Activated CD4-positive, alpha-beta T cell treated with anti-CD3 and anti-CD28 coated beads, Interleukin-2, amount 50 U/mL, for 24 hours (primary cell): ENCODE measurements around the gene PPP1R9B.

Experiments used
- DNase-seq, 2 donors: peaks; one replicate each; pipeline ENCODE4 v3.0.0-alpha.2; 2020; ENCODE audit warnings: low read depth in 1 of 2, low spot score in 1 of 2

The PPP1R9B gene

GRCh38 chr17:50157891-50158290, 7.4 kb upstream of the PPP1R9B start:
- DNase-seq, result no peak

DNA sequence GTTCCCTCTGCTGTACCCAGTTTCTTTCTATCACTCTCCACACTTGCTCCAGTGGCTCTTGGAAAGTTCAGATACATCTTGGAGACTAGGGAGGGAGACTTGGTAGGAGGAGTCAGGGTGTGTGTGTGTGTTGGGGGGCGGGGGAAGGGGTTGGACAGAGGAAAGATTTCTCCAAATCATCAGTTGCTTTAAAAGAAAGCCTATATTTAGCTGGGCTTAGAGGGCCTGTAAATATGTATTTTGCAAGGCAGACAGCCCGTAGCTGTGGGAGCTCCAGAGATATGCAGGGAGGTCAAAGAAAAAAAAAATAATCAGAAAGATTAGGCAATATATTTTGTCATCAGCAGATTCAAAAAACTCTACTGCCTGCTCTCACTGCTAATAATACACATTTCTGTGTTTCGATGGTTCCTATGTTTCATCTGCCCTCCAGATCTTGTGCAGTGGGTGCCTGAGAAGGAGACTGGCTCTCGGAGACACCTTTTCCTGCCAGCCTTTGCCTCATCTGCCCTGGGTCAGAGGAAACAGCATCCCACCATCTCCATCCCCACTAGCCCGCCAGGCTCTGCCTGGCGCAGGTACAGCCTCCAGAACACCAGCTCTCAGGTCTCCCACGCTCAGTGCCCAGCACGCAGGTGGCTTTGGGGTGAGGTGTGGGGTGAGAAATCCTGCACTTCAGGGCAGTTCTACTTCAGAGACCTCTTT, 4.8 kb upstream of the PPP1R9B start:
- no peak for DNase-seq

GRCh38 chr17:50154604-50155003, 4.1 kb upstream of the PPP1R9B start:
- DNase-seq, result no peak

DNA sequence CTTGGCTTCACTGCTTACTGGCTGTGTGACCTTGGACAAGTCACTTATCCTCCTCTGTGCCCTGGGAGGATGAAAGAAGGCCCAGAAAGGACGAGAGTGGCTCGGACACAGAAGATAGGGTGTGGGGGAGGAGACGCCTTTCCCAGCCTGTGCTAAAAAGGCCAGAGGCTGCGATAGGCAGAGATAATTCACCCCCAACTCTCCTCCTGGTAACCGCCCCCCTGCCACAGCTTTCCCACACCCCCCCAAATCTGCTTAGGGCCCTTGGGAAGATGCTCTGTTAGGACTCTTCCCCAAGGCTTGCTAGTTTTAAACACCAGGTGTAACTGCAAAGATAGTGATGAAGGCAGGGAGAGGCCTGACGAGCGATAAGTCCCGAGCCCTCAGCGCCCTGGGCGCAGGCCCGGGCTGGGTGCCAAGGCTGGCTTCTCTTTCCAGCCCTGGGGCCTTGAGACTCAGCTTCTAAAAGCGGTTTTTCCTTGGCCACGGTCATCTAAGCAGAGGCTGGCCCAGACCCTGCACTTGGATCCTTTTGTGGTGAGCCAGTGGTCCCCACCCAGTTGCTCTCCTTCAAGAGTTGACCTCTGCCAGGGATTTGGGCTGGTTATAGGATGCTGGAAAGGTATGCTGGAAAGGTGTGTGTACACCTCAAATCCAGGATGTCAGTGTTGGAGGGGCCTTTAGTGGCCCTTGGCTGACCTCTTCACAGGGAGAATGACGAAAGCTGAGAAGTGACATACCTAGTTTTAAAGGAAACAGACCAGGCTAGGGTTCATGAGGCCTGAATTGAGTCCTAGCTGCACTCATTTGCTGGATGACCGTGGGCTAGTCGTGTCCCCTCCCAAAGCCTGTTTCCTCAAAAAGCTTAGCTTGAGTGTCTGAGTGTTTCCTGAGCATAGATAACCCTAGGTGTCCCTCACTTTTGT, 3.4 kb upstream of the PPP1R9B start:
- no peak for DNase-seq

DNA sequence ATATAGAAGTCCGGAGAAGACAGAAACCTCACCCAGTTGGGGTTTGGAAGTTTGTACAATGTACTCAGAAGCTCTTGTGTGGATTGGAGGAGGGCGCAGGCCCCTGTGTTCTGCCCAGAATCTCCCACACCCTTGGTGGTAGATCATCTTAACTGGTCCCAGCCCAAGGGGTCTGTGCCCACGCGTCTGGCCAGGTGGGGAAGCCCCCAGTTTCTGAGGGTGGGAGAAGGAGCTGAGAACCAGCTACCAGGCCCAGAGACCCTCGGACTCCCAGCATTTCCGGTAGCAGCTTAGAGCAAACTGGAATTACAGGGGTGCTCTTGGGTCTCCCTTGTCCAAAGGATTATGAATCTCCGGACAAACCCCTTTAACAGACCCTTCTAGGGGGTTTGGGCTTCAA, 2.3 kb upstream of the PPP1R9B start:
- no peak for DNase-seq

- DNase-seq, result no peak
These were observed 1.6 kb upstream of the PPP1R9B start for GRCh38 chr17:50151937-50152547.

DNA sequence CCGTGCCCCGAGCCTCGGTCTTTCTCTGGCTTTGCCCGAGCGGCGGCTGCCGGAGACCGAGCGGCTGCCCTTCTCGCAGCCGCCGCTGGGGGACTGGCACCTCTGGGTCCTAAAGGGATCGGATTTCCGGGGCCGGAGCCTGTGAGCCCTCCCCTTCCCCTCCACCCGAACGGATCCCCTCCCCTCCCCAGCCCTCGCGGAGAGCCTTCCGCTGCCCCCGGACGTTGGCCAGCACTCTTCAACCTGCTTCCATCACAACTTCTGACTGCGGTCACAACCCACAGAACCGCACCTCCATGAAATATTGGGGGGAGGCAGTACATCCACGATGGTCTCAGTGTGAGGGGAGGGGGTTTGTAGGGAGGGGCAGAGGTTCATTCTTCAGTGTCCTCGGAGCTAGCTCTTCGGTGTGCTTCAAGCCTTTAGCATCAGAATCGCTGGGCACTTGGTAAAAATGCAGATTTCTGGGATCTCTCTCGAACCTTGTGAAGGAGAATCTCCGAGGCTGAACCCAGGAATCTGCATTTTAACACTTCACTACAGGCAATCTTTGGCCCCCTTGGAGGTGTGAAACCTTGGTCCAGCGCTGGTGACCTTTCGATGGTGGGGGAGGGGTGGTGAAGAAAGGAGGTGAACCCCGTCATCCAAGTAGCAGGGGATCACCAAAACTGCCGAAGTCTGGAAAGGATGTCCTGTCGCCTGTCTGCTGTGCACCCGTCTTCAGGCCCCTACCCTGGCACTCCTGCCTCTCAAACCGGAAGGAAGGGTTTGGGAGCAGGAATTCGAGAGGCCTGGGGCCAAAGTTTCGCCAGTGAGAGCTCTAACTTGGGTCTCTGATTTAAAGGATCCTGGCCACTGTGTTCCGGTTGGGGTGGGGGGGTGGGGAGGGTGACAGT, 812 bp upstream of the PPP1R9B start:
- DNase-seq, result peak; percentile 67 to 80

- DNase-seq, result no peak
These were observed 792 bp downstream of the PPP1R9B start for GRCh38 chr17:50149417-50150353.

DNA sequence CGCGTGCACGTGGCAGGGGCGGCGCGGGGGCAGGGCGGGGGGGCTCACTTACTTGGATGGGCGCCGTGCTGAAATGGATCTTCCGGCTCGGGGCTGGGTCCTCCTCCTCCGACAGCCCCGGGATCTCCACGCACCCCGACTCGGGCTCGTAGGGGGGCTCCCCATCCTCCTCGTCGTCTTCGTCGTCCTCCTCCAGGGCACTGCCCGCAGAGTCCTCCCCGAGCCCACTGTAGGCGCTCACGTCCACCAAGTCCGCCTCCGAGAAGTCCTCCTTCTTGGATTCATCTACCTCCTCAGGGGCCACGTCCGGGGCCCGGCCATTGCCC, 1.4 kb downstream of the PPP1R9B start:
- DNase-seq, result no peak

DNA sequence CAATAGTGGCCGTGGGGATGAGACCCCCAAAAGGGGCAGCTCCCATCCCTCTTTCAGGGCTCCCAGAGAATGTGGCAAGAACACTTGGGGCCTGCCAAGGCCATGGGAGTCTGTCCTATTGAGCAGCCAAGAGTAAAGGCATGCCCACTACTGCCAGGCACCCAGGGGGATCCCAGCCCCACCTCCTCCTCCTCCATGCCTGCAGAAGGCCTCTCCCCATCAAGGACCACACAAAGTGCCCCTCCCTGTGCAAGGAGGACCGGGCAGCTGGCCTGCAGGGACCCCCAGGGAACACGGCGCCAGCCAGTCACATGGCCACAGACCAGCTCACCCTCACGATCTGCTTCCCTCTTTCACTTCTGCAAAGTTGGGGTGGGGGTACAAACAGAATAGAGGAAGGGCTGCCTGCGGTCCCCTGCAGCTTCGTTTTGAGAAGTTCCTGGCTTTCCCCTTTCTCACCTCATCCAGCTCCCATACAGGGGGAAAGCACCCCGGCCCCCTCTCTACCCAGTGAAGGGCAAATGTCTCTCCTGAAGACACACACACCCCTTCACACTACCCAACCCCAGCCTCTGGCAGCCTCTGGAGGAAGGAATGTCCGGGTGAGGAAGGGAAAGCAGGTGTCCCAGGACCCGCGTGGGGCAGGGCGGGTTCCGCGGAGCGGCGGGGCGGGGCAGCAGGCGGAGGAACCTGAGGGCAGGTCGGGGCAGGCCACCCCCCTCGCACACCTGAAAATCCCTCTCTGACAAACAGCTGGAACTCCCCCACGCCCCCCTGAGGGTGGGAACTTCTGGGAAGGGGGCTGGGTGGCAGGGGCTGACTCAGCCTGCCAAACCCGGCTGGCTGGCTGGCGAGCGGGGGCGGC, 2.0 kb downstream of the PPP1R9B start:
- peak; percentile 60 to 64 for DNase-seq

DNA sequence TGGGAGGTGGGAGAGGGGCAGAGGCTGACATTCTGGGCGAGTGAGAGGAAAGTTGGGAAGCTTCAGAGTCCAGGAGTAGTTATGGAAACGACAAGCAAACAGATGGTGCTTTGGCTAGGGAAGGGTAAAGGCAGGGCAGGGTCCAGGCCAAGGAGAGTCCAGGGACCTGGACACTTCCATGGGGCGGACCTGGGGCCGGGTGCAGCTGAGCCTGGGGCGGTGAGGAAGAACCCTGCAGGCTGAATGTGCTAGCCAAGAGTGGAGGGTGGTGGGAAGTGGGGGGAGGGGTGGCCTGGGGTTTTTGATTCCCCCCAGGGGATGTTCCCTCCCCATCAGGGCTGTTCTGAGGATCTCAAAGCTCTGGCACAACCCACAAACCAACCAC, 2.6 kb downstream of the PPP1R9B start:
- no peak for DNase-seq

- DNase-seq, result no peak
These were observed 3.4 kb downstream of the PPP1R9B start for GRCh38 chr17:50146927-50147665.

DNA sequence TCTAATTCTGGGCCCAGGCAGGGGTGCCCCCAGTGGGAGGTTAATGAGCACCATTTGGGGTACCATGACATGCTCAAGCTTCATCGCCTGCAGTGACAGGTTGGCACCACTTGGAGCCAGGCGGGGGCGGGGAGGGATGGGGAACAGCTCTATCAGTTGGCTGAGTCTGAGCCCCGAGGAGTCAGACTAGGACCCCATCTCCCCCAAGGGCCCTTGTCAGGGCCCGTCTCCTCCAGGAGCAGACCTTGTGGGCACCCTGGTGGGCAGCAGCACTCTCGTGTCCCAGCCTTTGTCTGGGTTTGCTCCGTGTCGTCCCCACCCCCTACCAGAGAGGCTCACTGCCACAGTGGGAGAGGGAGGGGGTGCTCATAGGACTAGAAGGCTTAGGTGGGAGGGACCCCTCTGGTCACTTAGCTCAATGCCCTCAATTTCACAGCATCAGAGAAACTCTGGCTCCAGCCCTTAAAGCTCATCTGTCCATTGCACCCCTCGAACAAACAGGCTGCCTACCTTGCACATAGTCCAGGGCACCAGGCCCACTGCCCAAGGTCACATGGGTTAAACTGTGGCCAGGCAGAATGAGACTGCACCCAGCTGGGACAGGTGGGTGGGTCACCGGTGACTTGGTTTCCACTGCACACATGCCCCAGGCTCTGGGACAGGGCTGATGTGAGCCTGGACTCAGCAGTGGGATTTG, 4.1 kb downstream of the PPP1R9B start:
- no peak for DNase-seq

GRCh38 chr17:50145532-50146229, 4.8 kb downstream of the PPP1R9B start:
- no peak for DNase-seq

GRCh38 chr17:50144845-50145531, 5.5 kb downstream of the PPP1R9B start:
- DNase-seq, result no peak

DNA sequence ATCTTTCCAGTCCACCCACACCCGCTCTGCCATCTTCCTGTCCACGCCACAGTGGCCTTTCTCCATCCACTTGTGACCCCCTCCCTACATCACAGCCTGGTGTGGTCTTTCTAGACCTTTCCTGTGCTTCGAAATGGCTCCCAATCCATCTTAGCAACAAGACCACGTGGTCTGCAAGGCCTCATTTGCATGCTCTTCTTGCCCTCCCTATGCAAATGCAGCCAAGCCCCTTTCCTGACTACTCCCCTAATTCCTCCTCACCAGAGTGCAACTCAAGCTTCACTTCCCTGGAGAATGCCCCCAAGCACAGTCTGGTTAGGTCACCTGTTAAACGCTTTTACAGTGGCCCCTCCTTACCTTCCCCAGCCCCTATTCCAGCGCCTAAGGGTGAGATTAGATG, 6.1 kb downstream of the PPP1R9B start:
- no peak for DNase-seq
